ENCODE data around the gene RAMP3. TPM values are rescaled to one million over a fixed set of nuclear protein-coding genes. Genes with fewer than 3 reads are reported as not detected.

RAMP3 gene
- total and polyA plus RNA-seq, 9 of the 15 experiments (the other 6 are each of a cell fraction or from before 2014, with no cell fraction given) = not detected

- TF ChIP-seq ZBTB11 (CRISPR knock-in tag; IDR thresholded peaks at IDR 0.05) (peak in 2 of 3 experiments; percentile 59 to 88; a peak in 3 of 6 replicates), GABPA (tag; conservative IDR thresholded peaks at IDR 0.05; ENCODE audit: low read depth) (peak; percentile 56), ZNF584 (CRISPR knock-in tag; IDR thresholded peaks at IDR 0.05; ENCODE audit: low read depth) (no peak), GTF2A2 (tag; IDR thresholded peaks at IDR 0.05) (no peak), PREB (CRISPR knock-in tag; IDR thresholded peaks at IDR 0.05) (no peak), RBM22 (IDR thresholded peaks at IDR 0.05; ENCODE audit: low read depth, low read length, poor library complexity, severe bottlenecking) (no peak), SIN3B (IDR thresholded peaks at IDR 0.05; ENCODE audit: low read depth) (no peak), JUND (IDR thresholded peaks at IDR 0.05; ENCODE audit: borderline replicate concordance, low read depth, low read length) (no peak), JUND (tag; IDR thresholded peaks at IDR 0.05; ENCODE audit: borderline replicate concordance, low read depth, low read length) (no peak), ZNF79 (CRISPR knock-in tag; IDR thresholded peaks at IDR 0.05; ENCODE audit: low read depth) (no peak), ZNF668 (CRISPR knock-in tag; IDR thresholded peaks at IDR 0.05) (no peak), CTBP1 (IDR thresholded peaks at IDR 0.05; ENCODE audit: borderline replicate concordance) (no peak), MYBL2 (IDR thresholded peaks at IDR 0.05; ENCODE audit: low read depth) (no peak), MYBL2 (CRISPR knock-in tag; IDR thresholded peaks at IDR 0.05; ENCODE audit: borderline replicate concordance) (no peak), CCAR2 (IDR thresholded peaks at IDR 0.05; ENCODE audit: low read depth, low read length) (no peak)
Observed at GRCh38 chr7:45150199-45150598, 7.4 kb upstream of the RAMP3 start (continued).
